ENCODE measurements around the gene MGAT3. TPM values are rescaled to one million over a fixed set of nuclear protein-coding genes. Genes with fewer than 3 reads are reported as not detected.

MGAT3 gene
- total RNA-seq, 1 experiment from 2014 or later: 5.0 TPM

- DNase-seq: no peak
These were observed 53.8 kb downstream of the MGAT3 start for GRCh38 chr22:39510529-39511149.

More at GRCh38 chr22:39510529-39511149, 53.8 kb downstream of the MGAT3 start:
- H3K27me3 ChIP-seq (ENCODE audit: insufficient read depth, low read length): peaks cover 43% of the 10 kb centered on the region; the same call in 1 of the 2 replicates
- H4K91ac ChIP-seq (ENCODE audit: insufficient read length, low read depth, low read length): no peak overlapping the region
- H3K9ac ChIP-seq (ENCODE audit: extremely low read depth, insufficient read length, low read length): no peak overlapping the region
- peaks cover 100% of the 10 kb centered on the region for H3K27me3 Mint-ChIP-seq (ENCODE audit: low read depth)
- H2BK12ac ChIP-seq (ENCODE audit: insufficient read length, low read depth, low read length): no peak overlapping the region
- H3K27ac Mint-ChIP-seq: no peak overlapping the region
- H3K79me2 ChIP-seq (ENCODE audit: insufficient read depth, low read length): no peaks in the 10 kb centered on the region
- peaks cover 5% of the 10 kb centered on the region for H4K20me1 ChIP-seq (ENCODE audit: control insufficient read depth, insufficient read depth, insufficient read length)
- no peak overlapping the region for H3K27ac ChIP-seq (ENCODE audit: insufficient read length, low read depth, low read length)
- H3K36me3 Mint-ChIP-seq (ENCODE audit: insufficient read depth in 1 of 3, low read depth in 3 of 3): peaks cover 78 to 96% (median 82%) of the 10 kb centered on the region in 3 experiments
- H3K4me1 ChIP-seq (ENCODE audit: insufficient read depth, low read length): no peaks in the 10 kb centered on the region
- H3K14ac ChIP-seq (ENCODE audit: insufficient read depth, low read length): no peak overlapping the region
- no CpG with 5 or more reads among the region's 4 CpGs for WGBS (ENCODE audit: extremely low coverage, insufficient read length, low lambda C conversion rate)
- H2BK120ac ChIP-seq (ENCODE audit: low read depth, low read length, poor library complexity, severe bottlenecking): no peak overlapping the region
- peaks cover 4 to 5% of the 10 kb centered on the region in 2 experiments; a peak in 3 of 4 replicates for H3K4me1 Mint-ChIP-seq
- no peaks in the 10 kb centered on the region; a peak in 2 of 5 replicates for H3K9me3 Mint-ChIP-seq
- no peak overlapping the region for H4K8ac ChIP-seq (replicated peaks; ENCODE audit: insufficient read length, low read depth, low read length)
- H3K23me2 ChIP-seq (ENCODE audit: insufficient read length, low read depth, low read length, poor library complexity, severe bottlenecking): no peaks in the 10 kb centered on the region
- H3K9me3 ChIP-seq (ENCODE audit: control insufficient read depth, low read depth, low read length): no peaks in the 10 kb centered on the region
- H3K79me1 ChIP-seq (ENCODE audit: insufficient read depth, low read depth, low read length, poor library complexity, severe bottlenecking): no peaks in the 10 kb centered on the region
- no peak overlapping the region for H2BK15ac ChIP-seq (ENCODE audit: low read depth, low read length)
- TF ChIP-seq CTCF (conservative IDR thresholded peaks at IDR 0.05): no peak
- no peak overlapping the region for H2BK20ac ChIP-seq (ENCODE audit: low read depth, low read length, poor library complexity, severe bottlenecking)
- H3K23ac ChIP-seq (ENCODE audit: insufficient read length, low read depth, low read length): no peak overlapping the region
- H3K4me2 ChIP-seq (ENCODE audit: insufficient read depth, insufficient read length, low read length): no peak overlapping the region
- no peak overlapping the region for H3T11ph ChIP-seq (ENCODE audit: low read length)
- no peak overlapping the region for H3K4ac ChIP-seq (ENCODE audit: low read depth, low read length)
- no peak overlapping the region for H4K5ac ChIP-seq (ENCODE audit: insufficient read length, low read depth, low read length)
- no peak overlapping the region for H3K18ac ChIP-seq (ENCODE audit: insufficient read length, low read depth, low read length)
- no peak overlapping the region for H3K56ac ChIP-seq (ENCODE audit: insufficient read length, low read depth, low read length)
- no peak overlapping the region for H2AFZ ChIP-seq (ENCODE audit: low read length)
- no peak overlapping the region for H3K4me3 Mint-ChIP-seq
- no peak overlapping the region for H2BK5ac ChIP-seq (ENCODE audit: insufficient read length, low read length)
- H2AK5ac ChIP-seq (ENCODE audit: insufficient read length, low read length): no peak overlapping the region

All from H9 (cell line).